ENCODE measurements around the gene PCDHB12.
A peak's percentile ranks its signal among the peaks of the same experiment; 100 is the strongest.
"Not testable (repeated sequence)": the region's sequence is repeated elsewhere in the genome, so short reads cannot be mapped to it uniquely, and the experiment has no call there.

PCDHB12 gene

DNA sequence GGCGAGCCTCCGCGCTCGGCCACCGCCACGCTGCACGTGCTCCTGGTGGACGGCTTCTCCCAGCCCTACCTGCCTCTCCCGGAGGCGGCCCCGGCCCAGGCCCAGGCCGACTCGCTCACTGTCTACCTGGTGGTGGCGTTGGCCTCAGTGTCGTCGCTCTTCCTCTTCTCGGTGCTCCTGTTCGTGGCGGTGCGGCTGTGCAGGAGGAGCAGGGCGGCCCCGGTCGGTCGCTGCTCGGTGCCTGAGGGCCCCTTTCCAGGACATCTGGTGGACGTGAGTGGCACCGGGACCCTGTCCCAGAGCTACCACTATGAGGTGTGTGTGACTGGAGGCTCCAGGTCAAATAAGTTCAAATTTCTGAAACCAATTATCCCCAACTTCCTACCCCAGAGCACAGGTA, 2.3 kb downstream of the PCDHB12 start:
- DNase-seq: not testable (repeated sequence)

DNA sequence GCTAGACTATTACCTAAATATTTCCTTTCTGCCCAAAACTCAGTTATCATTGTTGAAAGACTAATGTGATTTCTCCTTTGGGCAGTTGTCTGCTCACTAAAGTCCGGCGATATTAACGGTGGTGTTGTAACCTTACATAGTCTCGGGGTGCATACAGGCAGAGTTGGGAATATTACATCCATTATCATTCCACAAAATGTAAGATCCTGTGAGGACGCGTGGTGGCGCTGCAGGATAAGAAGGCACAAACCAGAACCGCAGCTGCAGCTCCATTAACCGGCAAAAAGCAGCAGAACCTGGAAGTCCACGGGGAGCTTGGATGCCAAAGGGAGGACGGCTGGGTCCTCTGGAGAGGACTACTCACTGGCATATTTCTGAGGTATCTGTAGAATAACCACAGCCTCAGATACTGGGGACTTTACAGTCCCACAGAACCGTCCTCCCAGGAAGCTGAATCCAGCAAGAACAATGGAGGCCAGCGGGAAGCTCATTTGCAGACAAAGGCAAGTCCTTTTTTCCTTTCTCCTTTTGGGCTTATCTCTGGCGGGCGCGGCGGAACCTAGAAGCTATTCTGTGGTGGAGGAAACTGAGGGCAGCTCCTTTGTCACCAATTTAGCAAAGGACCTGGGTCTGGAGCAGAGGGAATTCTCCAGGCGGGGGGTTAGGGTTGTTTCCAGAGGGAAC, 5.3 kb downstream of the PCDHB12 start, which contains the start of gene PCDHB13:
Gene PCDHB13, plus strand, starts transcription at position 264 of the 684 bp plus-strand sequence. Its CDS starts 205 bp downstream, at position 469.
- not testable (repeated sequence) for DNase-seq

DNA sequence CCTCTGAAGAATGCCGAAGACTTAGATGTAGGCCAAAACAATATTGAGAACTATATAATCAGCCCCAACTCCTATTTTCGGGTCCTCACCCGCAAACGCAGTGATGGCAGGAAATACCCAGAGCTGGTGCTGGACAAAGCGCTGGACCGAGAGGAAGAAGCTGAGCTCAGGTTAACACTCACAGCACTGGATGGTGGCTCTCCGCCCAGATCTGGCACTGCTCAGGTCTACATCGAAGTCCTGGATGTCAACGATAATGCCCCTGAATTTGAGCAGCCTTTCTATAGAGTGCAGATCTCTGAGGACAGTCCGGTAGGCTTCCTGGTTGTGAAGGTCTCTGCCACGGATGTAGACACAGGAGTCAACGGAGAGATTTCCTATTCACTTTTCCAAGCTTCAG, 6.1 kb downstream of the PCDHB12 start:
- not testable (repeated sequence) for DNase-seq

DNA sequence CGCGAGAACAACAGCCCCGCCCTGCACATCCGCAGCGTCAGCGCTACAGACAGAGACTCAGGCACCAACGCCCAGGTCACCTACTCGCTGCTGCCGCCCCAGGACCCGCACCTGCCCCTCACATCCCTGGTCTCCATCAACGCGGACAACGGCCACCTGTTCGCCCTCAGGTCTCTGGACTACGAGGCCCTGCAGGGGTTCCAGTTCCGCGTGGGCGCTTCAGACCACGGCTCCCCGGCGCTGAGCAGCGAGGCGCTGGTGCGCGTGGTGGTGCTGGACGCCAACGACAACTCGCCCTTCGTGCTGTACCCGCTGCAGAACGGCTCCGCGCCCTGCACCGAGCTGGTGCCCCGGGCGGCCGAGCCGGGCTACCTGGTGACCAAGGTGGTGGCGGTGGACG, 7.0 kb downstream of the PCDHB12 start:
- DNase-seq: not testable (repeated sequence)

DNA sequence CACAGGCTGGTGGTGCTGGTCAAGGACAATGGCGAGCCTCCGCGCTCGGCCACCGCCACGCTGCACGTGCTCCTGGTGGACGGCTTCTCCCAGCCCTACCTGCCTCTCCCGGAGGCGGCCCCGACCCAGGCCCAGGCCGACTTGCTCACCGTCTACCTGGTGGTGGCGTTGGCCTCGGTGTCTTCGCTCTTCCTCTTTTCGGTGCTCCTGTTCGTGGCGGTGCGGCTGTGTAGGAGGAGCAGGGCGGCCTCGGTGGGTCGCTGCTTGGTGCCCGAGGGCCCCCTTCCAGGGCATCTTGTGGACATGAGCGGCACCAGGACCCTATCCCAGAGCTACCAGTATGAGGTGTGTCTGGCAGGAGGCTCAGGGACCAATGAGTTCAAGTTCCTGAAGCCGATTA, 7.5 kb downstream of the PCDHB12 start:
- not testable (repeated sequence) for DNase-seq

DNA sequence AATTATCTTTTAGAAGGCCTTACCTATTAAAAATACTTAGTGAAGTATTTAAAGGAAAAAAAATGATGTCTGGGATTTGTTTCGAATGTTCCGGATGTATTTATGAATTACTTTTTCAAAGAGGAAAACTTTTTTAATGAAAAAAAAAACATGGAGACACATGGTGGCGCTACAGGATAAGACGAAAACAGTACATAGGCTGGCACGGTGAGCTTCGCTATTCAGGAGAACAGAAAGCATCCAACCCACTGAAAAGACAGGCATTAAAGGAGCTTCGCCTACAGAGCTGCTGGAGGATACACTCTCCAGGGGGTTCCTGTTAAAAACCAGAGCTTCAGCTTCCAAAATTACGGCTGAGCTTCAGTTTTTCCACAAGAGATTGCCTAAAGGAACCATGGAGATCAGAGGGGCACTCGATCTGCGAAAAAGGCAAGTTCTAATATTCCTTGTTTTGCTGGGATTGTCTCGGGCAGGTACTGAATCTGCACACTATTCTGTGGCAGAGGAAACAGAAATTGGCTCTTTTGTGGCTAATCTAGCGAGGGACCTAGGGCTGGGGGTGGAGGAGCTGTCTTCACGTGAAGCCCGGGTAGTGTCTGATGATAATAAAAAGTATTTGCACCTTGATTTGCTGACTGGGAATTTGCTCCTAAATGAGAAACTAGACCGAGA, 14.7 kb downstream of the PCDHB12 start, which contains the start of gene PCDHB14:
Gene PCDHB14, plus strand, starts transcription at position 232 of the 672 bp plus-strand sequence. Its CDS starts 163 bp downstream, at position 395.
- DNase-seq: no peak

DNA sequence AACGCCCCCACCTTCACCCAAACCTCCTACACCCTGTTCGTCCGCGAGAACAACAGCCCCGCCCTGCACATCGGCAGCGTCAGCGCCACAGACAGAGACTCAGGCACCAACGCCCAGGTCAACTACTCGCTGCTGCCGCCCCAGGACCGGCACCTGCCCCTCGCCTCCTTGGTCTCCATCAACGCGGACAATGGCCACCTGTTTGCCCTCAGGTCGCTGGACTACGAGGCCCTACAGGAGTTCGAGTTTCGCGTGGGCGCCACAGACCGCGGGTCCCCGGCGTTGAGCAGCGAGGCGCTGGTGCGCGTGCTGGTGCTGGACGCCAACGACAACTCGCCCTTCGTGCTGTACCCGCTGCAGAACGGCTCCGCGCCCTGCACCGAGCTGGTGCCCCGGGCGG, 16.3 kb downstream of the PCDHB12 start:
- DNase-seq: not testable (repeated sequence)

DNA sequence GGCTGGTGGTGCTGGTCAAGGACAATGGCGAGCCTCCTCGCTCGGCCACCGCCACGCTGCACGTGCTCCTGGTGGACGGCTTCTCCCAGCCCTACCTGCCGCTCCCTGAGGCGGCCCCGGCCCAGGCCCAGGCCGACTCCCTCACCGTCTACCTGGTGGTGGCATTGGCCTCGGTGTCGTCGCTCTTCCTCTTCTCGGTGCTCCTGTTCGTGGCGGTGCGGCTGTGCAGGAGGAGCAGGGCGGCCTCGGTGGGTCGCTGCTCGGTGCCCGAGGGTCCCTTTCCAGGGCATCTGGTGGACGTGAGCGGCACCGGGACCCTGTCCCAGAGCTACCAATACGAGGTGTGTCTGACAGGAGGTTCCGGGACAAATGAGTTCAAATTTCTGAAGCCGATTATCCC, 16.9 kb downstream of the PCDHB12 start:
- not testable (repeated sequence) for DNase-seq

DNA sequence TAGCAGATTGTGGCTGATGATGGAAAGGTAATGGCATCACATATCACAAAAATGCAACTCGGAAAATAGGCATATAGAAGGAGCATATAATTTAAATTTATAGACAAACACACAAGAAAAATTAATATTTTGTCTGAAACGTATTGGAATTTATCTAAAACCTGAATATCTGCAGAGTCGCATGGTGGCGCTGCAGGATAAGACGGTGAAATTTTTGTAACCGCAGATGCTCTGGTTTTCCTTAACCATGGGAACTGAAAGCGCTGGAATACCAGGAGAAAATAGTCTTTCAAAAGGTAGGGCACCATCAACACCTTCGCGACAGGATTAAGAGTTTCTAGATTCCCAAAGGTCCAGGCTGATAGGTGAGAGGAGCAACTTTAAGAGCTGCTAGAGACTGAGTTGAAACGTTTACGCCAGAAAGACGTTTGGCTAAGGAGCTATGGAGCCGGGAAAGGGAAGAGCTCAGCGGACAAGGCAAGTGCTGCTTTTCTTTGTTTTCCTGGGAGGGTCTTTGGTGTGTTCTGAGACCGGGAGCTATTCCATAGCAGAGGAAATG, 25.7 kb downstream of the PCDHB12 start:
- DNase-seq: no peak

DNA sequence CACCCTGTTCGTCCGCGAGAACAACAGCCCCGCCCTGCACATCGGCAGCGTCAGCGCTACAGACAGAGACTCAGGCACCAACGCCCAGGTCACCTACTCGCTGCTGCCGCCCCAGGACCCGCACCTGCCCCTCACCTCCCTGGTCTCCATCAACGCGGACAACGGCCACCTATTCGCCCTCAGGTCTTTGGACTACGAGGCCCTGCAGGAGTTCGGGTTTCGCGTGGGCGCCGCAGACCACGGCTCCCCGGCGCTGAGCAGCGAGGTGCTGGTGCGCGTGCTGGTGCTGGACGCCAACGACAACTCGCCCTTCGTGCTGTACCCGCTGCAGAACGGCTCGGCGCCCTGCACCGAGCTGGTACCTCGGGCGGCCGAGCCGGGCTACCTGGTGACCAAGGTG, 27.4 kb downstream of the PCDHB12 start:
- not testable (repeated sequence) for DNase-seq

DNA sequence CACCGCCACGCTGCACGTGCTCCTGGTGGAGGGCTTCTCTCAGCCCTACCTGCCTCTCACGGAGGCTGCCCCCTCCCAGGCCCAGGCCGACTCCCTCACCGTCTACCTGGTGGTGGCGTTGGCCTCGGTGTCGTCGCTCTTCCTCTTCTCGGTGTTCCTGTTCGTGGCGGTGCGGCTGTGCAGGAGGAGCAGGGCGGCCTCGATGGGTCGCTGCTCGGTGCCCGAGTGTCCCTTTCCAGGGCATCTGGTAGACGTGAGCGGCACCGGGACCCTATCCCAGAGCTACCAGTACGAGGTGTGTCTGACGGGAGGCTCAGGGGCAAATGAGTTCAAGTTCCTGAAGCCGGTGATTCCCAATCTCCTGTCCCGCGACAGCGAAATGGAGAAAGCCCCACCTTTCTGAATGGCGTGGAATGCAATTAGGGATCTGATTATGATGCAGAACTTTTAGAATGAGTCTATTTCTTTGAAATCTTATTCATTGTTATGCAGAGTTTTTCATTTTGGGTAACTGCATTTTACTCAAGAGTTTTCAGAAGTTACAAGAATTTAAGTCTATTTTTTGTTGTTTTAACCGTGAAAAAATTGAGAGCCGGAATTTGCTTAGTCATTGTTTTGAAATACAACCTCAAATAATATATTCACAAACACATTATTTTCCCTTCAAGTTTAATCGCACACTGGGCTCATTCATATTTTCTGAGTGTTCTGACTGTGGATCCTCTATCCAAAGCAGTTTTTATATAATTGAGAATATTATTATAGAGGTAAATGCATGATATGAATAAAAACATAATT, 28.2 kb downstream of the PCDHB12 start:
- no peak for DNase-seq

DNA sequence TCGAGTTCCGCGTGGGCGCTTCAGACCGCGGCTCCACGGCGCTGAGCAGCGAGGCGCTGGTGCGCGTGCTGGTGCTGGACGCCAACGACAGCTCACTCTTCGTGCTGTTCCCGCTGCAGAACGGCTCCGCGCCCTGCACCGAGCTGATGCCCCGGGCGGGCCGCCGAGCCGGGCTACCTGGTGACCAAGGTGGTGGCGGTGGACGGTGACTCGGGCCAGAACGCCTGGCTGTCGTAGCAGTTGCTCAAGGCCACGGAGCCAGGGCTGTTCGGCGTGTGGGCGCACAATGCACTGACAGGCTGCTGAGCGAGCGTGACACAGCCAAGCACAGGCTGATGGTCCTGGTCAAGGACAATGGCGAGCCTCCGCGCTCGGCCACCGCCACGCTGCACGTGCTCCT, 33.0 kb downstream of the PCDHB12 start:
- no peak for DNase-seq

DNA sequence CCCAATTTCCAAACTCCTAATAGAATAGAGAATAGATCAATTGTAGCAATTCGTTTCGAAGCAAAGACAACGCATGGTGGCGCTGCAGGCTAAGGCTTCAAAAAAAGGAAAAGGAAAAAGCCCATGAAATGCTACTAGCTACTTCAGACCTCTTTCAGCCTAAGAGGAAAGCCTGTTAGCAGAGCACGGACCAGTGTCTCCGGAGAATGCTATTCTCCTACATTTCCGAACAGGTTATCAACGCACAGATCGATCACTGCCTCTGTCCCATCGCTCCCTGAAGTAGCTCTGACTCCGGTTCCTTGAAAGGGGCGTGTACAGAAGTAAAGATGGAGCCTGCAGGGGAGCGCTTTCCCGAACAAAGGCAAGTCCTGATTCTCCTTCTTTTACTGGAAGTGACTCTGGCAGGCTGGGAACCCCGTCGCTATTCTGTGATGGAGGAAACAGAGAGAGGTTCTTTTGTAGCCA, 36.8 kb downstream of the PCDHB12 start, which contains the start of gene PCDHB15:
Gene PCDHB15, plus strand, starts transcription at position 146 of the 468 bp plus-strand sequence. Its CDS starts 184 bp downstream, at position 330.
- DNase-seq: peak in 1 of 2 experiments; percentile 10

DNA sequence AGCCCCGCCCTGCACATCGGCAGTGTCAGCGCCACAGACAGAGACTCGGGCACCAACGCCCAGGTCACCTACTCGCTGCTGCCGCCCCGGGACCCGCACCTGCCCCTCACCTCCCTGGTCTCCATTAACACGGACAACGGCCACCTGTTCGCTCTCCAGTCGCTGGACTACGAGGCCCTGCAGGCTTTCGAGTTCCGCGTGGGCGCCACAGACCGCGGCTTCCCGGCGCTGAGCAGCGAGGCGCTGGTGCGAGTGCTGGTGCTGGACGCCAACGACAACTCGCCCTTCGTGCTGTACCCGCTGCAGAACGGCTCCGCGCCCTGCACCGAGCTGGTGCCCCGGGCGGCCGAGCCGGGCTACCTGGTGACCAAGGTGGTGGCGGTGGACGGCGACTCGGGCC, 38.5 kb downstream of the PCDHB12 start:
- not testable (repeated sequence) for DNase-seq

DNA sequence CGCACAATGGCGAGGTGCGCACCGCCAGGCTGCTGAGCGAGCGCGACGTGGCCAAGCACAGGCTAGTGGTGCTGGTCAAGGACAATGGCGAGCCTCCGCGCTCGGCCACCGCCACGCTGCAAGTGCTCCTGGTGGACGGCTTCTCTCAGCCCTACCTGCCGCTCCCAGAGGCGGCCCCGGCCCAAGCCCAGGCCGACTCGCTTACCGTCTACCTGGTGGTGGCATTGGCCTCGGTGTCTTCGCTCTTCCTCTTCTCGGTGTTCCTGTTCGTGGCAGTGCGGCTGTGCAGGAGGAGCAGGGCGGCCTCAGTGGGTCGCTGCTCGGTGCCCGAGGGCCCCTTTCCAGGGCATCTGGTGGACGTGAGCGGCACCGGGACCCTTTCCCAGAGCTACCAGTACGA, 38.9 kb downstream of the PCDHB12 start:
- DNase-seq: not testable (repeated sequence)

DNA sequence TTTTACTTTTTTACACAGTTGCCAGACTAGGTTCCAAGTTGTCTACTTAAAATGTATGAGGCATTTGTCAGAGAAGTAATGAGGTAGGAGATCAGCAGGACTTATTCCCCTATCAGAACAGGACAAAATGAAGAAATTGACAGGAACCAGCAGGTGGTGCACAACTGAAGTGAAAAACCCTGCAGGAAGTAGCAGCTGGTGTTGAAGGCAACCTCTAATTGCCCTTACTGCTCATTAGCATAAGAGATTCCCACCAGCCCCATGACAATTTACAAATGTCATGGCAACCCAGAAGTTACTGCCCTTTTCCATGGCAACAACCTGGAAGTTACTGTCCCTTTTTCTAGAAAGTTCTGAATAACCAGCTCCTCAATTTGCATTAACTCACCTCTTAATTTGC, 42.1 kb downstream of the PCDHB12 start:
- no peak for DNase-seq

DNA sequence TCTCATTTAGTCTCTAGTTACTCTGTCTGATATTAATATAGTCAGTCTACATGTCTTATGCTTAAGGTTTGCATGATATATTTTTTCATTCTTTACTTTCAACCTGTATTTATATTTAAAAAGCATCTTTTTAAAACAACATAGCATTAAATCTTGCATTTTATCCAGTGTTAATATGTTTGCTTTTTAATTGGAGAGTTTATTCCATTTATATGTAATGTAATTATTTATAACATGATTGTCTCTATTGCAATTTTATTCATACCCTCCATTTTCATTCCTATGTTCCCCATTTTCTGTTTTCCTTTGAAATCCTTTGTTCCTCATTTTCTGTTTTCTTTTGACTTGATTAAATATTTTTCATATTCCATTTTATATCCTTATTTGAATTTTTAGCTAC, 49.9 kb downstream of the PCDHB12 start:
- no peak for DNase-seq

DNA sequence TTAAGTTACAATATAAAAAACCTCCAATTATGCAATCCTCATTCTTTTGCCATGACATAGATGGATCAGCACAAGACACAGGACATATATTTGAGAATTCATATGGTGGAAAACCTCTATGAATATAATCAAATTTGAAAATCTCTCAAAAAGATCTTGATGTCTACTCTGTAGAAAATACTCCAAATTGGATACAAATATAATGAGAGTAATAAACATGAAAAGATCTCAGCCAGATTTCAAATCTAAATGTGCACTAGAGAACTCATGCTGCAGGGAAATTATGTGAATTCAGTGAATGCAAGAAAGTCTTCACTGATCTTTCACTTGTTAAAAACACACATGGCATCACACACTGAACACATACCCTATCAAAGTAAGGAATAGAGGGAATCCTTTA, 50.4 kb downstream of the PCDHB12 start:
- DNase-seq: no peak

DNA sequence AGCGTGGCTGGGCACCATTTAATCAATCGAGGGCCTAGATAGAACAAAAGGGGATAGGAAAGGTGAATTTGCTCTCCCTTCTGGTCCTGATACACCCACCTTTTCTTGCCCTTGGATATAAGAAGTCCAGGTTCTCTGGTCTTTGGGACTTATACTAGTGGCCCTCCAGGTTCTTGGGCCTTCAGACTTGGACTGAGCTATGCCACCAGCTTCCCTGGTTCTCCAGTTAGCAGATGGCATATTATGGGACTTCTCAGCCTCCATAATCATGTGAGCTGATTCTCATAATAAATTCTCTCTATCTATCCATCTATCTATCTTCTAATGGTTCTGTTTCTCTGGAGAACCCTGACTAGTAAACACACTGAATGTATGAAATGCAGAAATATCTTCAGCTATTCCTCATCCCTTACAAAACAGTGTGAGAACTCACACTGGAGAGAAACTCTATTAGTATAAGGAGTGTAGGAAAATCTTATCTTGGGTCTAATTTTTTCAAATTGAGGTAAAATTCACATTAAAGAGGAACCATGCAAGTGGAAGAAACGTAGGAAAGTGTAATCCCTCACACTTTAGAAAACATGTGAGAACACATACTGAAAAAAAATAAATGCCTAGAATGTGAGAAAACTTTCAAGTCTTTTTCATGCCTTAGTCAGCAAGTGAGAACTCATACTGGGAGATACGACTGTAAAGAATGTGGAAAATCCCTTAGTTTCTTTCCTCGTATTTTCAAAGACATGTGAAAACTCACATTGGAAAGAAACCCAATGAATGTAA, 52.1 kb downstream of the PCDHB12 start:
- no peak for DNase-seq

DNA sequence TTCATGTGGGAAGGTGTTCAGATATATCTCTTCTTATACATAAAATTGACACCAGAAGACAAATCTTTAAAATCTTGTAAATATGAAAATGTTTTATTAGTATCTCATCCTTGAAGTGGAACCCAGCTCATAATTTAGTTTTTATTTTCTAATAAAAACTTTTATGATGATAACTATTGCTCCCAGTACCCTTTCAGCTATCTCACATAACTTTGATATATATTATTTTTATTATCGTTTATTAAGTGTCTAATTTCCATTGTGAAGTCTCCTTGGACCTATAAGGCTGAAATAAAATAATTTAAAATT, 52.7 kb downstream of the PCDHB12 start:
- DNase-seq: no peak

Data from activated CD4-positive, alpha-beta T cell treated with anti-CD3 and anti-CD28 coated beads, Interleukin-2, amount 50 U/mL, for 4 hours (primary cell).